GM12864 (cell line): Measurements from ENCODE around the gene CITED4.

Experiments used
- DNase-seq: peaks from one replicate; pipeline ENCODE4 v3.0.0-alpha.2; 2011; ENCODE audit warnings: low read depth
- H3K4me3 ChIP-seq: 2 replicates; pipeline ENCODE4 v1.5.1; 2011; ENCODE audit warnings: mild to moderate bottlenecking, low read depth, low read length, control low read depth
- CTCF ChIP-seq: IDR thresholded peaks from 2 replicates; pipeline ENCODE4 v1.5.1; 2011; ENCODE audit warnings: low read depth, mild to moderate bottlenecking, moderate library complexity, low read length, control low read depth, inconsistent platforms; ENCODE audit errors: missing control alignments

CITED4 gene, protein sequence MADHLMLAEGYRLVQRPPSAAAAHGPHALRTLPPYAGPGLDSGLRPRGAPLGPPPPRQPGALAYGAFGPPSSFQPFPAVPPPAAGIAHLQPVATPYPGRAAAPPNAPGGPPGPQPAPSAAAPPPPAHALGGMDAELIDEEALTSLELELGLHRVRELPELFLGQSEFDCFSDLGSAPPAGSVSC

GRCh38 chr1:40862008-40862863 is at the start of gene CITED4:
Gene CITED4, minus strand, starts transcription at chr1:40862363. Its CDS starts 236 bp downstream, at chr1:40862127.
- peak within 1 kb of the TSS; percentile 55 for H3K4me3 ChIP-seq
- TF ChIP-seq CTCF: no peak
- DNase-seq: no peak

DNA sequence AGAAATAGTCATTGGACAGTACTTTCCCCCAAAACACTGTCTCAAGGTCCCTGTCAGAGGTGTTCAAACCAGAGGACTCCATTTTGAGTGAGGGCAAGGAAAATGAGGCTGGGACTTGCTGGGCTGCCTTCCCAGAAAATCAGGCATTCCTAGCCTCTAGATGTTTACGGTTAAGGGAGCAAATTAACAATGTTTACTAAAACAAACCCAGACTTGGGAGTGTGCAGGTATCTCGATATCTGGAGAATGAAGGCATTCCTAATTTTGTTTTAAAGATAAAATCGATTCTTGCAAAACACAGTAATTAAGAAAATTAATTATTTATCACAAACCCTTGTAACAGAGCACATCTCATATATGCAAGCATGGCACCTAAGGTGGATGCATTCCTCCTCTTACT is 48.9 kb upstream of the CITED4 start:
- no peak overlapping the region for H3K4me3 ChIP-seq
- no peak for DNase-seq
- TF ChIP-seq CTCF: no peak

- no peak for TF ChIP-seq CTCF
- H3K4me3 ChIP-seq: no peak overlapping the region
- DNase-seq: no peak
These were observed 47.1 kb upstream of the CITED4 start for GRCh38 chr1:40909281-40909680.

GRCh38 chr1:40908350-40908749 is 46.2 kb upstream of the CITED4 start:
- DNase-seq: no peak
- H3K4me3 ChIP-seq: no peak overlapping the region
- no peak for TF ChIP-seq CTCF

GRCh38 chr1:40907899-40908298 is 45.7 kb upstream of the CITED4 start:
- DNase-seq: no peak
- no peak for TF ChIP-seq CTCF
- H3K4me3 ChIP-seq: no peak overlapping the region

GRCh38 chr1:40906781-40907400 is 44.7 kb upstream of the CITED4 start:
- TF ChIP-seq CTCF: no peak
- H3K4me3 ChIP-seq: no peak overlapping the region
- DNase-seq: no peak
